ENCODE data around the gene JMJD8. TPM values are rescaled to one million over a fixed set of nuclear protein-coding genes. Genes with fewer than 3 reads are reported as not detected.

Gene JMJD8
- total RNA-seq, 1 donor from 2014 or later = 34.5 TPM

Other genes starting within 250 kb of the JMJD8 start
- 41.7 and 58.5 TPM in 2 replicates for gene CAPN15, start 156.6 kb downstream of the JMJD8 start, total RNA-seq
- 0.11 TPM in 1 of 2 replicates, not detected in the other for gene PRR35, start 123.9 kb downstream of the JMJD8 start, total RNA-seq
- gene NHLRC4, start 117.3 kb downstream of the JMJD8 start, total RNA-seq = 1.8 and 2.0 TPM in 2 replicates
- gene PIGQ, start 114.4 kb downstream of the JMJD8 start, total RNA-seq = 27.9 and 35.5 TPM in 2 replicates
- 15.1 and 18.0 TPM in 2 replicates for gene RAB40C, start 94.3 kb downstream of the JMJD8 start, total RNA-seq
- gene WFIKKN1, start 53.3 kb downstream of the JMJD8 start, total RNA-seq = 0.25 and 0.33 TPM in 2 replicates
- 69.9 and 100 TPM in 2 replicates for gene METTL26, start 48.0 kb downstream of the JMJD8 start, total RNA-seq
- gene MCRIP2, start 42.5 kb downstream of the JMJD8 start, total RNA-seq = 12.2 and 17.4 TPM in 2 replicates
- gene WDR90, start 35.0 kb downstream of the JMJD8 start, total RNA-seq = 14.6 and 22.6 TPM in 2 replicates
- gene RHOT2, start 16.2 kb downstream of the JMJD8 start, total RNA-seq = 46.5 and 57.7 TPM in 2 replicates
- gene RHBDL1, start 8.7 kb downstream of the JMJD8 start, total RNA-seq = 2.9 and 5.9 TPM in 2 replicates
- gene STUB1, start 3.9 kb downstream of the JMJD8 start, total RNA-seq = 135 and 164 TPM in 2 replicates
- gene WDR24, start 6.1 kb upstream of the JMJD8 start, total RNA-seq = 5.5 and 6.2 TPM in 2 replicates
- gene FBXL16, start 21.5 kb upstream of the JMJD8 start, total RNA-seq = 0.37 and 0.44 TPM in 2 replicates
- gene METRN, start 30.8 kb upstream of the JMJD8 start, total RNA-seq = 47.1 and 79.5 TPM in 2 replicates
- gene ANTKMT, start 36.8 kb upstream of the JMJD8 start, total RNA-seq = 42.5 and 43.4 TPM in 2 replicates
- 4.2 and 4.8 TPM in 2 replicates for gene CCDC78, start 42.1 kb upstream of the JMJD8 start, total RNA-seq
- 21.7 and 29.0 TPM in 2 replicates for gene HAGHL, start 42.8 kb upstream of the JMJD8 start, total RNA-seq
- gene CIAO3, start 56.7 kb upstream of the JMJD8 start, total RNA-seq = 35.2 and 35.3 TPM in 2 replicates
- gene MSLN, start 76.4 kb upstream of the JMJD8 start, total RNA-seq = under 0.01 and 0.12 TPM in 2 replicates
- 20.6 and 26.0 TPM in 2 replicates for gene RPUSD1, start 104.0 kb upstream of the JMJD8 start, total RNA-seq
- 13.5 and 36.5 TPM in 2 replicates for gene CHTF18, start 104.3 kb upstream of the JMJD8 start, total RNA-seq
- not detected in 2 replicates for gene GNG13, start 116.4 kb upstream of the JMJD8 start, total RNA-seq